ENCODE results near the gene HS1BP3. TPM values are rescaled to one million over a fixed set of nuclear protein-coding genes. Genes with fewer than 3 reads are reported as not detected.
A peak's percentile ranks its signal among the peaks of the same experiment; 100 is the strongest.

Gene HS1BP3
- total and polyA plus RNA-seq, 9 of the 15 experiments (the other 6 are each of a cell fraction or from before 2014, with no cell fraction given): 0.41 to 8.3 (median 5.9) TPM

GRCh38 chr2:20575935-20576597 is 74.8 kb downstream of the HS1BP3 start (continued):
- TF ChIP-seq CHD7 (IDR thresholded peaks at IDR 0.05; ENCODE audit: low read depth, low read length) (no peak), ZNF41 (CRISPR knock-in tag; conservative IDR thresholded peaks at IDR 0.05) (no peak), FOXA1 (IDR thresholded peaks at IDR 0.05; ENCODE audit: borderline replicate concordance) (no peak), IRF2 (CRISPR knock-in tag; IDR thresholded peaks at IDR 0.05) (no peak), ZNF609 (CRISPR knock-in tag; IDR thresholded peaks at IDR 0.05; ENCODE audit: borderline replicate concordance) (no peak), ZC3H11A (IDR thresholded peaks at IDR 0.05; ENCODE audit: low read depth, low read length) (no peak), RBM17 (IDR thresholded peaks at IDR 0.05; ENCODE audit: borderline replicate concordance, low read depth, low read length) (no peak), XRCC3 (IDR thresholded peaks at IDR 0.05) (no peak), ZBTB17 (CRISPR knock-in tag; IDR thresholded peaks at IDR 0.05) (0 out of 2 replicates have a peak, but pooled peaks have one; percentile 16)
